Right lobe of liver (tissue), 4 donors: Measurements from ENCODE around the gene ALDH2.
A peak's percentile ranks its signal among the peaks of the same experiment; 100 is the strongest.

Source experiments
- CTCF ChIP-seq, 4 donors: fragments of 200-600 bp in 3 of 4; fragments of 450-650 bp in 1 of 4; IDR thresholded peaks; one replicate each; pipeline versions ENCODE4 v1.5.1 to v1.8.0; 2016 to 2022; ENCODE audit warnings: antibody characterized with exemption in 4 of 4, mild to moderate bottlenecking in 2 of 4
- POLR2A ChIP-seq: fragments of 450-650 bp; IDR thresholded peaks from one replicate; pipeline ENCODE4 v1.6.1; 2017; ENCODE audit warnings: antibody characterized with exemption, mild to moderate bottlenecking
- donor health status: DM: no; HTN: no; CAD: no.
- donor health status: DM: no; HTN: no; CAD: no.
- donor health status: DM: no; HTN: yes; CAD: no.

- TF ChIP-seq CTCF (IDR thresholded peaks at IDR 0.05) (peak in 1 of 4 donors; percentile 21), POLR2A (no peak)
Measured at GRCh38 chr12:111784953-111785352, 18.2 kb downstream of the ALDH2 start.
